Measurements from ENCODE around the gene IKZF2. TPM values are rescaled to one million over a fixed set of nuclear protein-coding genes. Genes with fewer than 3 reads are reported as not detected.

The IKZF2 gene
- total RNA-seq, 2 donors from 2014 or later, result 6.0 to 6.5 TPM

GRCh38 chr2:213187386-213187785, 36.0 kb upstream of the IKZF2 start:
- H3K36me3 ChIP-seq, result no peaks in the 10 kb centered on the region
- no peak for DNase-seq (ENCODE audit: low spot score)
- H3K27ac ChIP-seq, result no peak overlapping the region
- peaks cover 0 to 5% of the 10 kb centered on the region in 2 donors for H3K9me3 ChIP-seq
- no peak overlapping the region for H3K4me3 ChIP-seq
- no peaks in the 10 kb centered on the region for H3K4me1 ChIP-seq
- no peaks in the 10 kb centered on the region for H3K27me3 ChIP-seq
- no peak for TF ChIP-seq CTCF (IDR thresholded peaks at IDR 0.05)

GRCh38 chr2:213185147-213185822, 33.9 kb upstream of the IKZF2 start:
- H3K4me1 ChIP-seq, result no peaks in the 10 kb centered on the region
- no peak overlapping the region for H3K27ac ChIP-seq
- no peaks in the 10 kb centered on the region for H3K36me3 ChIP-seq
- H3K9me3 ChIP-seq, result no peaks in the 10 kb centered on the region
- no peaks in the 10 kb centered on the region for H3K27me3 ChIP-seq
- DNase-seq (ENCODE audit: low spot score), result no peak
- H3K4me3 ChIP-seq, result no peak overlapping the region
- no peak for TF ChIP-seq CTCF (IDR thresholded peaks at IDR 0.05)

- TF ChIP-seq CTCF (IDR thresholded peaks at IDR 0.05), result no peak
Measured at GRCh38 chr2:213181712-213182111, 30.3 kb upstream of the IKZF2 start.

GRCh38 chr2:213177679-213178078, 26.3 kb upstream of the IKZF2 start:
- TF ChIP-seq CTCF (IDR thresholded peaks at IDR 0.05), result no peak
- H3K27ac ChIP-seq, result no peak overlapping the region
- H3K36me3 ChIP-seq, result no peaks in the 10 kb centered on the region
- H3K4me1 ChIP-seq, result no peaks in the 10 kb centered on the region
- H3K27me3 ChIP-seq, result no peaks in the 10 kb centered on the region
- H3K4me3 ChIP-seq, result no peak overlapping the region
- no peaks in the 10 kb centered on the region for H3K9me3 ChIP-seq
- no peak for DNase-seq (ENCODE audit: low spot score)

More at GRCh38 chr2:213181712-213182111, 30.3 kb upstream of the IKZF2 start:
- H3K4me3 ChIP-seq, result no peak overlapping the region
- no peaks in the 10 kb centered on the region for H3K9me3 ChIP-seq
- no peaks in the 10 kb centered on the region for H3K27me3 ChIP-seq
- H3K36me3 ChIP-seq, result no peaks in the 10 kb centered on the region
- H3K4me1 ChIP-seq, result no peaks in the 10 kb centered on the region
- no peak for DNase-seq (ENCODE audit: low spot score)
- H3K27ac ChIP-seq, result no peak overlapping the region

- H3K27me3 ChIP-seq, result no peaks in the 10 kb centered on the region
- no peak overlapping the region for H3K4me3 ChIP-seq
- H3K4me1 ChIP-seq, result no peaks in the 10 kb centered on the region
- no peaks in the 10 kb centered on the region for H3K36me3 ChIP-seq
- DNase-seq (ENCODE audit: low spot score), result no peak
- TF ChIP-seq CTCF (IDR thresholded peaks at IDR 0.05), result no peak
- H3K27ac ChIP-seq, result no peak overlapping the region
- no peaks in the 10 kb centered on the region for H3K9me3 ChIP-seq
Measured at GRCh38 chr2:213175673-213176247, 24.3 kb upstream of the IKZF2 start.

Measured in right atrium auricular region (tissue), 2 donors.